HG02852 (cell line): ENCODE data around the gene RGS6.

Source experiments
- ATAC-seq: cut with Tn5 transposase; IDR thresholded peaks from one replicate; pipeline ENCODE4 v1.9.1; 2021; ENCODE audit warnings: mild to moderate bottlenecking, moderate library complexity; ENCODE audit not compliant: unreplicated experiment

Gene RGS6

GRCh38 chr14:72492196-72492595 is 560.0 kb downstream of the RGS6 start:
- ATAC-seq: no peak

- no peak for ATAC-seq
Measured at GRCh38 chr14:72495668-72496067, 563.4 kb downstream of the RGS6 start.

- no peak for ATAC-seq
Measured at GRCh38 chr14:72498646-72499045, 566.4 kb downstream of the RGS6 start.

- no peak for ATAC-seq
Measured at GRCh38 chr14:72499746-72500145, 567.5 kb downstream of the RGS6 start.

- no peak for ATAC-seq
Measured at GRCh38 chr14:72500234-72500838, 568.1 kb downstream of the RGS6 start.

- ATAC-seq: no peak
Measured at GRCh38 chr14:72501439-72501838, 569.2 kb downstream of the RGS6 start.

GRCh38 chr14:72503271-72503670 is 571.0 kb downstream of the RGS6 start:
- ATAC-seq: no peak

GRCh38 chr14:72503696-72504368 is 571.6 kb downstream of the RGS6 start:
- ATAC-seq: no peak

GRCh38 chr14:72510566-72510965 is 578.3 kb downstream of the RGS6 start:
- ATAC-seq: no peak

GRCh38 chr14:72512281-72512680 is 580.1 kb downstream of the RGS6 start:
- ATAC-seq: no peak

- ATAC-seq: no peak
Measured at GRCh38 chr14:72512925-72513324, 580.7 kb downstream of the RGS6 start.

GRCh38 chr14:72513346-72513745 is 581.1 kb downstream of the RGS6 start:
- ATAC-seq: no peak

GRCh38 chr14:72513965-72514659 is 581.9 kb downstream of the RGS6 start:
- ATAC-seq: no peak

GRCh38 chr14:72514660-72515025 is 582.4 kb downstream of the RGS6 start:
- no peak for ATAC-seq

- ATAC-seq: no peak
Measured at GRCh38 chr14:72515779-72516770, 583.8 kb downstream of the RGS6 start.

GRCh38 chr14:72516936-72517700 is 584.9 kb downstream of the RGS6 start:
- ATAC-seq: no peak

GRCh38 chr14:72517736-72518135 is 585.5 kb downstream of the RGS6 start:
- no peak for ATAC-seq

GRCh38 chr14:72518809-72519377 is 586.7 kb downstream of the RGS6 start:
- ATAC-seq: peak; percentile 76

GRCh38 chr14:72519543-72519942 is 587.3 kb downstream of the RGS6 start:
- ATAC-seq: peak; percentile 15

GRCh38 chr14:72521045-72521444 is 588.8 kb downstream of the RGS6 start:
- no peak for ATAC-seq
